GM03348 (cell line): ENCODE data around the gene MARCOL.

ENCODE experiments used
- DNase-seq: peaks from one replicate; pipeline ENCODE4 v3.0.0; 2012; ENCODE audit warnings: low spot score

The MARCOL gene

GRCh38 chr5:148238418-148238794 lies at the start of gene MARCOL:
TSS of gene MARCOL (plus strand) at chr5:148238525. CDS start at chr5:148238598, 73 bp downstream.
- DNase-seq = no peak

GRCh38 chr5:148191010-148191409 lies 47.3 kb upstream of the MARCOL start:
- no peak for DNase-seq

GRCh38 chr5:148193202-148193601 lies 45.1 kb upstream of the MARCOL start:
- DNase-seq = no peak

GRCh38 chr5:148201151-148201550 lies 37.2 kb upstream of the MARCOL start:
- no peak for DNase-seq

GRCh38 chr5:148202531-148203203 lies 35.7 kb upstream of the MARCOL start, which contains the start of gene SPINK6:
TSS of gene SPINK6 (plus strand) at chr5:148203042. CDS start at chr5:148203097, 55 bp downstream.
- DNase-seq = no peak

- DNase-seq = no peak
Measured at GRCh38 chr5:148205044-148205806, 33.1 kb upstream of the MARCOL start.

GRCh38 chr5:148205865-148206264 lies 32.5 kb upstream of the MARCOL start:
- DNase-seq = no peak

- no peak for DNase-seq
Measured at GRCh38 chr5:148206620-148207019, 31.7 kb upstream of the MARCOL start.

GRCh38 chr5:148208226-148208625 lies 30.1 kb upstream of the MARCOL start:
- no peak for DNase-seq

- no peak for DNase-seq
Measured at GRCh38 chr5:148209151-148209770, 29.1 kb upstream of the MARCOL start.

- no peak for DNase-seq
Measured at GRCh38 chr5:148214665-148215185, 23.6 kb upstream of the MARCOL start.

- DNase-seq = no peak
Measured at GRCh38 chr5:148221508-148221907, 16.8 kb upstream of the MARCOL start.

GRCh38 chr5:148224117-148224742 lies 14.1 kb upstream of the MARCOL start:
- DNase-seq = no peak

GRCh38 chr5:148228392-148228984 lies 9.8 kb upstream of the MARCOL start:
- no peak for DNase-seq

- no peak for DNase-seq
Measured at GRCh38 chr5:148229840-148230239, 8.5 kb upstream of the MARCOL start.

GRCh38 chr5:148230240-148230639 lies 8.1 kb upstream of the MARCOL start:
- DNase-seq = no peak

- no peak for DNase-seq
Measured at GRCh38 chr5:148237785-148238417, 424 bp upstream of the MARCOL start.

- DNase-seq = no peak
Measured at GRCh38 chr5:148248894-148249293, 10.6 kb downstream of the MARCOL start.

- no peak for DNase-seq
Measured at GRCh38 chr5:148255456-148255855, 17.1 kb downstream of the MARCOL start.

GRCh38 chr5:148259288-148259687 lies 21.0 kb downstream of the MARCOL start:
- no peak for DNase-seq

GRCh38 chr5:148261221-148261620 lies 22.9 kb downstream of the MARCOL start:
- no peak for DNase-seq
